H1 (cell line): ENCODE results near the gene OTOS. TPM values are rescaled to one million over a fixed set of nuclear protein-coding genes. Genes with fewer than 3 reads are reported as not detected.
A peak's percentile ranks its signal among the peaks of the same experiment; 100 is the strongest.

Source experiments
- CTCF ChIA-PET: fragments of 300-600 bp; sonication (Branson Sonifier 250); formaldehyde crosslinking; loops from one replicate; lab custom pipeline; 2021; ENCODE audit not compliant: partially characterized antibody; lab: Charles Lee
- POLR2A ChIA-PET: fragments of 300-600 bp; sonication (Branson Sonifier 250); formaldehyde crosslinking; loops from one replicate; lab custom pipeline; 2021; ENCODE audit warnings: inconsistent platforms; ENCODE audit not compliant: partially characterized antibody; lab: Charles Lee
- DNase-seq, 2 experiments: peaks; one replicate each; pipeline versions ENCODE4 v3.0.0 to v3.0.0-alpha.2; 2010 to 2022; ENCODE audit warnings: low spot score in 2 of 2, low read depth in 1 of 2, mixed read lengths in 1 of 2
- FAIRE-seq: peaks from 2 replicates; lab custom pipeline; 2011; peaks lifted over from hg19 to GRCh38; lab: Jason Lieb, UNC
- H2AFZ ChIP-seq: 2 replicates; pipeline ENCODE4 v1.8.1; 2012; ENCODE audit warnings: low read length, inconsistent platforms
- H2AK5ac ChIP-seq: 2 replicates; pipeline ENCODE4 v1.6.1; 2013; ENCODE audit warnings: low read depth, low read length
- H2BK120ac ChIP-seq: replicated peaks from 2 replicates; pipeline ENCODE3; 2013; ENCODE audit warnings: low read depth, low read length, inconsistent platforms
- H2BK12ac ChIP-seq: 2 replicates; pipeline ENCODE4 v1.6.1; 2013; ENCODE audit warnings: low read depth, low read length
- H2BK15ac ChIP-seq: 2 replicates; pipeline ENCODE4 v1.6.1; 2013; ENCODE audit warnings: low read length
- H2BK20ac ChIP-seq: 2 replicates; pipeline ENCODE4 v1.6.1; 2013; ENCODE audit warnings: low read length
- H2BK5ac ChIP-seq: 2 replicates; pipeline ENCODE4 v1.6.1; 2013; ENCODE audit warnings: low read depth, low read length
- H3K14ac ChIP-seq: 2 replicates; pipeline ENCODE4 v1.6.1; 2013; ENCODE audit warnings: inconsistent platforms; ENCODE audit not compliant: insufficient read length
- H3K18ac ChIP-seq: 2 replicates; pipeline ENCODE4 v1.6.1; 2013; ENCODE audit warnings: low read length; ENCODE audit errors: extremely low read depth
- H3K23ac ChIP-seq: 2 replicates; pipeline ENCODE4 v1.6.1; 2013; ENCODE audit warnings: inconsistent platforms; ENCODE audit not compliant: insufficient read length
- H3K23me2 ChIP-seq: 2 replicates; pipeline ENCODE4 v1.6.1; 2013; ENCODE audit warnings: low read depth, low read length
- H3K27ac ChIP-seq: 2 replicates; pipeline ENCODE4 v1.6.1; 2011; ENCODE audit warnings: low read depth, low read length, inconsistent platforms
- H3K27me3 ChIP-seq, 4 experiments: replicated peaks in 1 of 4; 1 replicate in 1 of 4; 2 replicates in 3 of 4; pipeline versions ENCODE4 v1.6.1 to v1.8.1; 2011 to 2013; ENCODE audit warnings: low read length in 3 of 4, mild to moderate bottlenecking in 3 of 4, inconsistent platforms in 2 of 4, mixed read lengths in 2 of 4, moderate library complexity in 1 of 4; ENCODE audit not compliant: control insufficient read depth in 3 of 4, insufficient read depth in 3 of 4; ENCODE audit errors: extremely low read depth in 1 of 4
- H3K36me3 ChIP-seq, 4 experiments: 2 replicates each; pipeline versions ENCODE4 v1.6.1 to v1.8.1; 2011 to 2013; ENCODE audit warnings: mild to moderate bottlenecking in 4 of 4, low read length in 3 of 4, moderate library complexity in 2 of 4, control low read depth in 1 of 4, inconsistent platforms in 1 of 4; ENCODE audit not compliant: insufficient read depth in 4 of 4, control insufficient read depth in 2 of 4
- H3K4ac ChIP-seq: replicated peaks from 2 replicates; pipeline ENCODE3; 2013; ENCODE audit warnings: low read length, low read depth, mixed read lengths, inconsistent platforms; ENCODE audit not compliant: insufficient read length
- H3K4me1 ChIP-seq, 4 experiments: replicated peaks in 1 of 4; 1 replicate in 1 of 4; 2 replicates in 3 of 4; pipeline versions ENCODE4 v1.6.1 to v1.8.1; 2011 to 2013; ENCODE audit warnings: low read length in 3 of 4, inconsistent platforms in 2 of 4, mixed read lengths in 1 of 4; ENCODE audit not compliant: insufficient read depth in 4 of 4, control insufficient read depth in 3 of 4
- H3K4me2 ChIP-seq, 2 experiments: 2 replicates each; pipeline versions ENCODE4 v1.6.1 to v1.8.1; 2011 to 2013; ENCODE audit warnings: low read depth in 2 of 2, low read length in 2 of 2, control low read depth in 1 of 2, inconsistent platforms in 1 of 2, mild to moderate bottlenecking in 1 of 2; ENCODE audit not compliant: insufficient read depth in 1 of 2
- H3K4me3 ChIP-seq, 4 experiments: fragments of 200-600, 300-600 bp in 1 of 4; sonication (generic), shearing (Covaris generic), sonication (Bioruptor Twin) in 1 of 4; 2 replicates each; pipeline versions ENCODE4 v1.5.1 to v1.8.1; 2011 to 2016; ENCODE audit warnings: low read length in 4 of 4, low read depth in 3 of 4, control low read depth in 2 of 4, inconsistent platforms in 2 of 4, mild to moderate bottlenecking in 2 of 4, mixed read lengths in 1 of 4, moderate library complexity in 1 of 4; ENCODE audit not compliant: insufficient read depth in 2 of 4; ENCODE audit errors: extremely low read depth in 1 of 4
- H3K56ac ChIP-seq: replicated peaks from 2 replicates; pipeline ENCODE3; 2013; ENCODE audit warnings: low read depth, mild to moderate bottlenecking, mixed read lengths, low read length, inconsistent platforms; ENCODE audit not compliant: insufficient read length
- H3K79me1 ChIP-seq: 2 replicates; pipeline ENCODE4 v1.6.1; 2013; ENCODE audit warnings: low read depth, low read length, control low read depth
- H3K79me2 ChIP-seq, 2 experiments: 2 replicates each; pipeline versions ENCODE4 v1.6.1 to v1.8.1; 2012 to 2013; ENCODE audit warnings: low read length in 2 of 2, mild to moderate bottlenecking in 2 of 2, inconsistent platforms in 1 of 2; ENCODE audit not compliant: insufficient read depth in 2 of 2, control insufficient read depth in 1 of 2
- H3K9ac ChIP-seq, 4 experiments: replicated peaks in 1 of 4; 1 replicate in 1 of 4; 2 replicates in 3 of 4; pipeline versions ENCODE4 v1.6.1 to v1.8.1; 2011 to 2013; ENCODE audit warnings: low read depth in 3 of 4, low read length in 3 of 4, control low read depth in 2 of 4, mild to moderate bottlenecking in 2 of 4, moderate library complexity in 2 of 4, inconsistent platforms in 1 of 4; ENCODE audit errors: extremely low read depth in 1 of 4
- H3K9me3 ChIP-seq, 2 experiments: 2 replicates each; pipeline versions ENCODE4 v1.6.1 to v1.8.1; 2012 to 2013; ENCODE audit warnings: mild to moderate bottlenecking in 2 of 2, moderate library complexity in 2 of 2, control low read depth in 1 of 2, inconsistent platforms in 1 of 2, low read depth in 1 of 2, low read length in 1 of 2, mixed read lengths in 1 of 2; ENCODE audit not compliant: insufficient read depth in 2 of 2
- H4K20me1 ChIP-seq, 2 experiments: replicated peaks in 1 of 2; 2 replicates each; pipeline versions ENCODE3 to v1.8.1; 2011 to 2013; ENCODE audit warnings: inconsistent platforms in 2 of 2, low read length in 2 of 2, mild to moderate bottlenecking in 1 of 2; ENCODE audit not compliant: insufficient read depth in 2 of 2, control insufficient read depth in 1 of 2
- H4K5ac ChIP-seq: 2 replicates; pipeline ENCODE4 v1.6.1; 2013; ENCODE audit warnings: low read length, low read depth, mixed read lengths, inconsistent platforms; ENCODE audit not compliant: insufficient read length
- H4K8ac ChIP-seq: 2 replicates; pipeline ENCODE4 v1.8.0; 2013; ENCODE audit warnings: mild to moderate bottlenecking, moderate library complexity, low read length, inconsistent platforms; ENCODE audit not compliant: insufficient read depth; ENCODE audit errors: extremely low read depth
- H4K91ac ChIP-seq: replicated peaks from 2 replicates; pipeline ENCODE3; 2013; ENCODE audit warnings: low read length, mixed read lengths, inconsistent platforms; ENCODE audit not compliant: insufficient read length
- ATF3 ChIP-seq: IDR thresholded peaks from 2 replicates; pipeline ENCODE4 v1.6.1; 2011; ENCODE audit warnings: low read depth, mild to moderate bottlenecking, low read length; ENCODE audit not compliant: insufficient read depth
- E2F6 ChIP-seq: IDR thresholded peaks from 2 replicates; pipeline ENCODE4 v1.6.1; 2012; ENCODE audit warnings: inconsistent platforms
- KDM4A ChIP-seq: IDR thresholded peaks from one replicate; pipeline ENCODE4 v1.7.1; 2012; ENCODE audit warnings: low read depth, mild to moderate bottlenecking, moderate library complexity, low read length, inconsistent platforms; ENCODE audit not compliant: severe bottlenecking
- SAP30 ChIP-seq: fragments of 300-600 bp; sonication (generic); IDR thresholded peaks from 2 replicates; pipeline ENCODE4 v1.7.1; 2012; ENCODE audit warnings: low read length, moderate library complexity, mild to moderate bottlenecking, inconsistent platforms; ENCODE audit not compliant: insufficient read depth, insufficient replicate concordance
- TEAD4 ChIP-seq: IDR thresholded peaks from 2 replicates; pipeline ENCODE4 v1.6.1; 2012; ENCODE audit warnings: low read depth, low read length, inconsistent platforms, mixed read lengths
- WGBS, 2 experiments: shearing (Covaris generic) in 1 of 2; methylation state at CpG; one replicate each; pipeline versions ENCODE4 v1.1.6 to v1.1.7; 2013 to 2015; ENCODE audit warnings: low lambda C conversion rate in 2 of 2, mixed read lengths in 2 of 2, inconsistent platforms in 1 of 2, low coverage in 1 of 2, missing lambda C conversion rate in 1 of 2; ENCODE audit not compliant: insufficient replicate concordance in 2 of 2, insufficient coverage in 1 of 2, insufficient read length in 1 of 2; ENCODE audit errors: extremely low coverage in 1 of 2, missing lambda C conversion rate in 1 of 2; 5-methylcytosine and 5-hydroxymethylcytosine counted together
- polyA plus RNA-seq, 7 experiments: library from polyadenylated mRNA; depleted of rRNA in 3 of 7; stranded (reverse) in 5 of 7; unstranded in 2 of 7; fragments of >200 nt in 5 of 7; fragments of 200-250 nt in 2 of 7; gene quantifications; 1 replicate in 5 of 7; 2 replicates in 1 of 7; 4 replicates in 1 of 7; pipeline versions ENCODE4 v1.2.1 to v1.2.3, GENCODE V29; 2011 to 2013; ENCODE audit warnings: missing spikeins in 2 of 7, mixed read lengths in 2 of 7
- total RNA-seq: library from RNA; stranded (reverse); fragmentation: NEBNext Ultra II Directional; extraction: Animal tissue kit (Norgen Biotek cat#: 25700); gene quantifications from 2 replicates; pipeline ENCODE4 v1.2.1, GENCODE V29; 2021

The OTOS gene
- total and polyA plus RNA-seq, 2 of the 8 experiments (the other 6 are each of a cell fraction or from before 2014, with no cell fraction given) = 0.17 TPM; not detected in 1

GRCh38 chr2:240095556-240096523 lies 44.6 kb downstream of the OTOS start:
- H3K4me3 ChIP-seq = peak overlapping the region; percentile 31 to 67 (median 63)
- POLR2A ChIA-PET = no interaction called here
- H3K4ac ChIP-seq = no peak overlapping the region

More at GRCh38 chr2:240095556-240096523, 44.6 kb downstream of the OTOS start:
- DNase-seq (peak in 1 of 2 experiments; percentile 71), FAIRE-seq (no peak)
- Histone ChIP-seq H3K23me2 (peaks cover 4% of the 10 kb centered on the region; the same call in 1 of the 2 replicates), H3K79me2 (no peaks in the 10 kb centered on the region), H3K14ac (no peak overlapping the region), H3K36me3 (no peaks in the 10 kb centered on the region), H3K27ac (no peak overlapping the region), H4K8ac (peak overlapping the region; percentile 92), H3K27me3 (peaks cover 0 to 12% (median 7%) of the 10 kb centered on the region in 4 experiments; a peak in 4 of 7 replicates), H3K79me1 (no peaks in the 10 kb centered on the region), H3K9me3 (no peaks in the 10 kb centered on the region), H2BK5ac (peak overlapping the region; percentile 44; the same call in 1 of the 2 replicates), H3K9ac (peak overlapping the region in 2 of 4 experiments; percentile 16 to 47; a peak in 3 of 7 replicates), H4K91ac (peak overlapping the region; percentile 9), H2BK15ac (0 out of 2 replicates have a peak overlapping the region, but pooled peaks have one; percentile 3), H2BK12ac (no peak overlapping the region), H3K18ac (no peak overlapping the region; the same call in 1 of the 2 replicates), H2AK5ac (no peak overlapping the region), H2BK20ac (no peak overlapping the region), H4K5ac (no peak overlapping the region), H2AFZ (peak overlapping the region; percentile 97), H3K4me1 (peaks cover 0 to 3% (median 1%) of the 10 kb centered on the region in 4 experiments; a peak in 3 of 7 replicates), H2BK120ac (no peak overlapping the region), H4K20me1 (no peaks in the 10 kb centered on the region), H3K56ac (no peak overlapping the region), H3K4me2 (peak overlapping the region; percentile 69 to 95), H3K23ac (no peak overlapping the region)
- CTCF ChIA-PET = interaction anchor here (0.7 kb wide), 1 partner anchor 22 kb away, joined by 3 read pairs; no protein-coding TSS in a partner anchor
- WGBS, 2 experiments = 24% methylated on average over 20 of the region's 43 CpGs; no CpG with 5 or more reads in 1 of the 2 experiments
- TF ChIP-seq KDM4A (peak; percentile 80), SAP30 (no peak), TEAD4 (peak; percentile 62; the same call in 1 of the 2 replicates), E2F6 (peak; percentile 7; the same call in 1 of the 2 replicates), ATF3 (no peak)
